Hepatocyte (in vitro differentiated cells): ENCODE data around the gene PIWIL1.

Experiments
- EZH2 ChIP-seq: fragments of 200-600 bp; sonication (generic); IDR thresholded peaks from 2 replicates; pipeline ENCODE4 v1.6.1; 2016; ENCODE audit warnings: antibody characterized with exemption, mild to moderate bottlenecking, borderline replicate concordance
- EZH2phosphoT487 ChIP-seq: fragments of 200-600 bp; sonication (generic); IDR thresholded peaks from one replicate; pipeline ENCODE4 v1.6.1; 2018; ENCODE audit warnings: antibody characterized with exemption, mild to moderate bottlenecking, low read depth, moderate library complexity; ENCODE audit not compliant: unreplicated experiment, severe bottlenecking
- TF ChIP-seq, protein P1 (sequence below): fragments of 200-600 bp; sonication (generic); IDR thresholded peaks from 2 replicates; pipeline ENCODE4 v1.5.1; 2016; ENCODE audit warnings: antibody characterized with exemption, mild to moderate bottlenecking; ENCODE audit not compliant: poor library complexity

DNA sequence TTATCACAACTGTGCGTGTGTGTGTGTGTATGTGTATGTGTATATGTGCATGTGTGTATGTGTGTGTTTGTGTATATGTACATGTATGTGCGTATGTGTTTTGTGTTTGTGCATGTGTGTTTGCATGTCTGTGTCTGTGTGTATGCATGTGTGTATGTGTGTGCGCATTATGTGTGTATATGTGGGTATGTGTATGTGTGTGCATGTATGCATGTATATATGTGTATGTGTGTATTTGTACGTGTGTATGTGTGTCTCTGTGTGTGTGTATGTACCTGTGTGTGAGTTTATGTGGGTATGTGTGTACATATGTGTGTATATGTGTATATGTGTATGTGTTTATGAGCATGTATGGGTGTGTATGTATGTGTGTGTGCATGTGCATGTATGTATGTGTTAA, 37.6 kb upstream of the PIWIL1 start:
- TF ChIP-seq, protein P1, sequence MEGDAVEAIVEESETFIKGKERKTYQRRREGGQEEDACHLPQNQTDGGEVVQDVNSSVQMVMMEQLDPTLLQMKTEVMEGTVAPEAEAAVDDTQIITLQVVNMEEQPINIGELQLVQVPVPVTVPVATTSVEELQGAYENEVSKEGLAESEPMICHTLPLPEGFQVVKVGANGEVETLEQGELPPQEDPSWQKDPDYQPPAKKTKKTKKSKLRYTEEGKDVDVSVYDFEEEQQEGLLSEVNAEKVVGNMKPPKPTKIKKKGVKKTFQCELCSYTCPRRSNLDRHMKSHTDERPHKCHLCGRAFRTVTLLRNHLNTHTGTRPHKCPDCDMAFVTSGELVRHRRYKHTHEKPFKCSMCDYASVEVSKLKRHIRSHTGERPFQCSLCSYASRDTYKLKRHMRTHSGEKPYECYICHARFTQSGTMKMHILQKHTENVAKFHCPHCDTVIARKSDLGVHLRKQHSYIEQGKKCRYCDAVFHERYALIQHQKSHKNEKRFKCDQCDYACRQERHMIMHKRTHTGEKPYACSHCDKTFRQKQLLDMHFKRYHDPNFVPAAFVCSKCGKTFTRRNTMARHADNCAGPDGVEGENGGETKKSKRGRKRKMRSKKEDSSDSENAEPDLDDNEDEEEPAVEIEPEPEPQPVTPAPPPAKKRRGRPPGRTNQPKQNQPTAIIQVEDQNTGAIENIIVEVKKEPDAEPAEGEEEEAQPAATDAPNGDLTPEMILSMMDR = no peak
- TF ChIP-seq EZH2 = no peak
- TF ChIP-seq EZH2phosphoT487 = no peak
